GM12874 (cell line): ENCODE results near the gene MYL2.

Source experiments
- TF ChIP-seq, protein P1 (sequence below): IDR thresholded peaks from 2 replicates; pipeline ENCODE4 v1.5.1; 2011; ENCODE audit warnings: low read depth, mild to moderate bottlenecking, control low read depth, low read length, moderate library complexity; ENCODE audit not compliant: insufficient read depth

The MYL2 gene

DNA sequence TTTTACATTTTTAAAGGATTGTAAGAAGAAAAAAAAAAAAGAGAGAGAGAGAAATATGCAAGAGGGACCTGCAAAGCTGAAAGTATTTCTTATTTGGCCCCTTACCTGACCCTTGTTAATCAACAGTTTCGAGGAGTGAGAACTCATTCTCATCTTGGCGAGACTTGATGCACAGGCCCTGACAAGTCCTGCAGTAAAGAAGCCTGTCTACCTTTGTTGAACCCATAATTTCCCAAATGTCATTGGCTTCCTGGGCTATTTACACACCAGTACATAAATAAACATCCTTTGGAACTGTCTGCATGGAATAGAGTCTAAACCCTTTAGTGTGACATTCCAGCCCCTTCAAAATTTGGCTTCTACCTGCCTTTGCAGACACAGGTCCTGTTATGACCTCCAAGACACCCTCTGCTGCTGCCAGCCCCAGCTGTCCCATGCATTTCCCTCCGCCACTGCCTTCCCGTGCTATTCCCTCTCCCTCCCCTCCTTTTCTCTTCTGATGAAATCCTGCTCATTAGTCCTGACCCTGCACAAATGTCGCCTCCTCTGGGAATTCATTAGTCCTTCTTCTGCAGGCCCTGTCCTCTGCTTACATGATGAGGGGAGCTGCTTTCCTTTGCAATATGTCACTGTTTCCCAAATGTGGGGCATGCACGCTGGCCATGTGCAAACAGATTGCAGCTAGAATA lies 35.1 kb downstream of the MYL2 start:
- TF ChIP-seq, protein P1, sequence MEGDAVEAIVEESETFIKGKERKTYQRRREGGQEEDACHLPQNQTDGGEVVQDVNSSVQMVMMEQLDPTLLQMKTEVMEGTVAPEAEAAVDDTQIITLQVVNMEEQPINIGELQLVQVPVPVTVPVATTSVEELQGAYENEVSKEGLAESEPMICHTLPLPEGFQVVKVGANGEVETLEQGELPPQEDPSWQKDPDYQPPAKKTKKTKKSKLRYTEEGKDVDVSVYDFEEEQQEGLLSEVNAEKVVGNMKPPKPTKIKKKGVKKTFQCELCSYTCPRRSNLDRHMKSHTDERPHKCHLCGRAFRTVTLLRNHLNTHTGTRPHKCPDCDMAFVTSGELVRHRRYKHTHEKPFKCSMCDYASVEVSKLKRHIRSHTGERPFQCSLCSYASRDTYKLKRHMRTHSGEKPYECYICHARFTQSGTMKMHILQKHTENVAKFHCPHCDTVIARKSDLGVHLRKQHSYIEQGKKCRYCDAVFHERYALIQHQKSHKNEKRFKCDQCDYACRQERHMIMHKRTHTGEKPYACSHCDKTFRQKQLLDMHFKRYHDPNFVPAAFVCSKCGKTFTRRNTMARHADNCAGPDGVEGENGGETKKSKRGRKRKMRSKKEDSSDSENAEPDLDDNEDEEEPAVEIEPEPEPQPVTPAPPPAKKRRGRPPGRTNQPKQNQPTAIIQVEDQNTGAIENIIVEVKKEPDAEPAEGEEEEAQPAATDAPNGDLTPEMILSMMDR: no peak

GRCh38 chr12:110883251-110883650 lies 37.1 kb downstream of the MYL2 start:
- TF ChIP-seq, protein P1: no peak

GRCh38 chr12:110880651-110881050 lies 39.7 kb downstream of the MYL2 start:
- TF ChIP-seq, protein P1: no peak

GRCh38 chr12:110874781-110875180 lies 45.6 kb downstream of the MYL2 start:
- TF ChIP-seq, protein P1: no peak

- TF ChIP-seq, protein P1: no peak
These were observed 46.0 kb downstream of the MYL2 start for GRCh38 chr12:110874351-110874750.

DNA sequence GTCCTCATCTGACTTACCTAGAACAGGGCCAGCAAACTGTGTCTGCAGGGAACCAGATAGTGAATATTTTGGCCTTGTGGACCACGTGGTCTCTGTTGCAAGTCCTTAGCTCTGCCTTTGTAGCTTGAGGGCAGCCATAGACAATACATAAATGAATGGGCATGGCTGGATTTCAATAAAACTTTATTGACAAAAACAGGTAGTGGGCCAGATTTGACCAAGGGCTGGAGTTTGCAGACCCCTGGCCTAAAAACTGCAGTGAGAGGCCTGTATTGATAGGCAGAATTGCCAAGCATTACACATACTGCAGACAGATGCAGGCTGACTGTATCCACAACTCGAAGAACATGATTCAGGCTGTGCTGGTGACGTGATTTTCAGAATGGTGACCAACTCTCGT lies 48.3 kb downstream of the MYL2 start:
- TF ChIP-seq, protein P1: no peak

GRCh38 chr12:110869803-110870202 lies 50.6 kb downstream of the MYL2 start:
- TF ChIP-seq, protein P1: no peak
